ES-I3 (cell line): Measurements from ENCODE around the gene HGFAC.

ENCODE experiments used
- H3K36me3 ChIP-seq: 2 replicates; pipeline ENCODE4 v1.6.1; 2013; ENCODE audit warnings: mild to moderate bottlenecking, low read length, control low read depth, moderate library complexity; ENCODE audit not compliant: insufficient read depth
- H3K4me1 ChIP-seq: 2 replicates; pipeline ENCODE4 v1.6.1; 2013; ENCODE audit warnings: mild to moderate bottlenecking, control low read depth, low read length; ENCODE audit not compliant: insufficient read depth
- H3K9ac ChIP-seq: 2 replicates; pipeline ENCODE4 v1.6.1; 2013; ENCODE audit warnings: low read depth, mild to moderate bottlenecking, low read length, moderate library complexity
- H3K9me3 ChIP-seq: 2 replicates; pipeline ENCODE4 v1.6.1; 2013; ENCODE audit warnings: mild to moderate bottlenecking, low read length, moderate library complexity; ENCODE audit not compliant: control insufficient read depth, insufficient read depth

HGFAC gene

GRCh38 chr4:3416270-3416669 lies 25.5 kb upstream of the HGFAC start:
- Histone ChIP-seq H3K36me3 (peaks cover 3% of the 10 kb centered on the region; the same call in 1 of the 2 replicates), H3K4me1 (no peaks in the 10 kb centered on the region; the same call in 1 of the 2 replicates), H3K9me3 (no peaks in the 10 kb centered on the region)

DNA sequence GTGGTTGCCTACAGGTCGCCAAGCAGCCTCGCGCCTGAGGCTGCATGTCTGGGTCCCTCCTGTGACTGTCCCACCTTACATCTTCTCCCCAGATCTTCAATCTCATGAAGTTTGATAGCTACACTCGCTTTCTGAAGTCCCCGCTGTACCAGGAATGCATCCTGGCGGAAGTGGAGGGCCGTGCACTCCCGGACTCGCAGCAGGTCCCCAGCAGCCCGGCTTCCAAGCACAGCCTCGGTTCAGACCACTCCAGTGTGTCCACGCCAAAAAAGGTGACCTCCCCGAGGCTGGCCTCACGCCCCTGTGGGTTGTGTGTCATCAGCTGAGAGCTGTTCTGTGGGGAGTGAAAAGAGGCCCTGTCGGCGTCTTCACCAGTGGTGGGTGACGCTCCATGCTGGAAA lies 24.9 kb upstream of the HGFAC start:
- Histone ChIP-seq H3K36me3 (peaks cover 3% of the 10 kb centered on the region; the same call in 1 of the 2 replicates), H3K9ac (no peak overlapping the region), H3K4me1 (no peaks in the 10 kb centered on the region; the same call in 1 of the 2 replicates), H3K9me3 (no peaks in the 10 kb centered on the region)

More at GRCh38 chr4:3416270-3416669, 25.5 kb upstream of the HGFAC start:
- no peak overlapping the region for H3K9ac ChIP-seq

- peaks cover 3% of the 10 kb centered on the region; the same call in 1 of the 2 replicates for H3K36me3 ChIP-seq
- no peaks in the 10 kb centered on the region for H3K9me3 ChIP-seq
- H3K4me1 ChIP-seq, result no peaks in the 10 kb centered on the region; the same call in 1 of the 2 replicates
- no peak overlapping the region for H3K9ac ChIP-seq
Measured at GRCh38 chr4:3417448-3417847, 24.3 kb upstream of the HGFAC start.

DNA sequence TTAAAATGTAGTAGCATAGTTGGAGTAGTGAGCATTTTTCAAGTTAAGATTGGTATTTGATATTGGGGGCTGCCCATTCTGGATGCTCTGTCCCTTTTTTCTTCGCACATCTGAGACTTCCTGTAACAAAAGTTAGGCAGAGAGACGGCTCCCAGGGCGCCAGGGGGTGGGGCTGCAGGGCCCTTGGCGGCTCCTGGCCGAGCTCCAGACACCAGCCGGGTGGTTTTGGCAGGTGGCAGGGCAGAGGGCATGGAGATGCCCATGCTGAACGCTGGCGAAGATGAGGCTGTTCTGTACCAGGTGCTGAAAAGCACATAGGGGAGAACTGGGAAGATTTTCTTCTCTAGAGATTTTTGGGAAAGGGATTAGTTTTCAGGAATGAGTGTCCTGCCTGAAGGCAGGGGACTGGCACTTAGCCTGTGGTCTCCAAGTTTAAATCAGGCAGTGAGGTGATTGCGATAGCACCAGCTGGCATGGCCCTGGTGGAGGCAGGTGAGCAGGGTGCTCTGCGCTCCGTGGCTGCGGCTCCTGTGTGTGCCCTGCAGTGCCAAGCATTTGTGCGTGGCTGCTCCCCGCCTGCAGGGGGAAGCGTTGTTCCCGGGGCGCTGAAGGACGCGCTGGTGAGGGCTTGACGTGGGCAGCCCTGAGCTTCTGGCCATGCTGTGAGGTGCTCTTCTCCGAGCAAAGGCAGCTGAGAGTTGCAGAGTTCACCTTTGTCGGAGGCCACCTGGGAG lies 23.6 kb upstream of the HGFAC start:
- Histone ChIP-seq H3K36me3 (peaks cover 3% of the 10 kb centered on the region; the same call in 1 of the 2 replicates), H3K4me1 (no peaks in the 10 kb centered on the region; the same call in 1 of the 2 replicates), H3K9ac (no peak overlapping the region), H3K9me3 (no peaks in the 10 kb centered on the region)

DNA sequence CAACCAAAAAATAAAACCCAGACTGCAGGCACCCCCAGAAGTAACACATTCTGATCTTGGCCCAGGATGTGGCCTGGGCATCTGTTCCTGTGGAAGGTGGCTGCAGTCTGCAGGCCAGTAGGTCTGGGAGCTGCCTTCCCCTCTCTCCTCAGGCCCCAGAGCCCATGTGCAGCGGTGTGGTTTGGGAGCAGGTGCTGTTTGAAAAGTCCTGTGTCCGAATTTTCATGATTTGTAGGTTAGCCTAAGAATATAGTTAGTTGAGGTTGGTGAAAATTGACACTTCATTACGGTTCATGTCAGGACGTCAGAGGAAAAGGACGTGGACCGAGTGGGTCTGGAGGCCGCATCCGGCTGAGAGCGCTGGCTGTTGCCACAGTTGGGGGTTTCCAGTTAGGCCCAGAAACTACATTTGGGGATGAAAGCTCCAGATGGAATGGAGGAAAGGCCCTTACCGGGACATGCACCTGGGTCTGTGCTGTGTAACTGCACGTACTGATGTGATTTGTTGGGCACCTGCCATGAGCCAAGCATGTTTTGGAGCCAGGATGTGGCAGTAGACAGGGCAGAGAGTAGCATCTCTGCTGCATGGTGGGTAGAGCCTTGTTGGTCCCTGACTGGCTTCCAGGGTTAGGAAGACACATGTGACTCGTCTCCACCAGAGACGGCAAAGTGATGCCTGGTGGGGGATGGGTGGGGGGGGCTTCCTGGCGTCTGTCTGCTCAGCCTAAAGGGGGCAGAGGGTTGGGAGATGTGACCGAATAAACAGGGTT lies 21.7 kb upstream of the HGFAC start:
- no peak overlapping the region for H3K9ac ChIP-seq
- no peaks in the 10 kb centered on the region for H3K9me3 ChIP-seq
- H3K4me1 ChIP-seq, result no peaks in the 10 kb centered on the region; the same call in 1 of the 2 replicates
- peaks cover 3% of the 10 kb centered on the region; the same call in 1 of the 2 replicates for H3K36me3 ChIP-seq

DNA sequence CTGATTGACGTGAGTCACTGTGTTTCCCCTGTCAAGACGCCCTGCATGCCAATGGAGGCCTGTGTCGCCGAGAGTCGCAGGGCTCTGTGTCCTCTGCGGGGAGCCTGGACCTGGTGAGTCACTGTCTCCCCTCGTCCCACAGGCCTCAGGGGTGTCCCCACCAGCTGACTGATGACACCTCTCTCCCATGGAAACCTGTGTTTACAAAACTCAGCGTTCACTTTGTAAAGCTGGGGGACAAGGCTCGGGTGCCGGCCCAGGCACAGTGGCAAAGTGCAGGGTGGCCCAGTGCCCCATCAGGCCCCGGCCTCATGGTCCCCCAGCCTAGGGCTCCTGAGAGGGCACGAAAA lies 21.2 kb upstream of the HGFAC start:
- H3K9ac ChIP-seq, result no peak overlapping the region
- H3K9me3 ChIP-seq, result no peaks in the 10 kb centered on the region
- H3K4me1 ChIP-seq, result no peaks in the 10 kb centered on the region; the same call in 1 of the 2 replicates
- peaks cover 3% of the 10 kb centered on the region; the same call in 1 of the 2 replicates for H3K36me3 ChIP-seq

DNA sequence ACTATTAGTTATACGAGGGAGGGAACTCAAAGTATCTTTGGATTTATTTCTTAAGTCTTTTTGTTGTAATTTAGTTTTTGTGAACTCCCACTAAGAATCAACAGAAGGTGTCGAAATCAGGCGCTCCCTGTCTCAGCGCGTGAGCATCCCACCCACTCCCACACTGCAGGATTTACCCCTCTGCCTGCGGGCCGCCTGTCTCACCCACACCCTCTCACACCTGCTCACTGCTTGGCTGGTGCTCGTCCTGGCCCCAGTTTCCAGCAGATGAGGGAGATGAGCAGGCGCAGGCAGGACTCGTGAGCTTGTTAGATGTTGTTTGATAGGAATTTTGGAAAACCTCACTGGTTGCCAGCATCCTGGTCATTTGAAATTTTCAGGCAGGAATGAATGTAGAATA lies 20.8 kb upstream of the HGFAC start:
- Histone ChIP-seq H3K4me1 (no peaks in the 10 kb centered on the region; the same call in 1 of the 2 replicates), H3K9ac (no peak overlapping the region), H3K36me3 (peaks cover 3% of the 10 kb centered on the region; the same call in 1 of the 2 replicates), H3K9me3 (no peaks in the 10 kb centered on the region)

- Histone ChIP-seq H3K9ac (no peak overlapping the region), H3K9me3 (no peaks in the 10 kb centered on the region), H3K4me1 (no peaks in the 10 kb centered on the region; the same call in 1 of the 2 replicates), H3K36me3 (peaks cover 3% of the 10 kb centered on the region; the same call in 1 of the 2 replicates)
Measured at GRCh38 chr4:3421470-3421869, 20.3 kb upstream of the HGFAC start.

DNA sequence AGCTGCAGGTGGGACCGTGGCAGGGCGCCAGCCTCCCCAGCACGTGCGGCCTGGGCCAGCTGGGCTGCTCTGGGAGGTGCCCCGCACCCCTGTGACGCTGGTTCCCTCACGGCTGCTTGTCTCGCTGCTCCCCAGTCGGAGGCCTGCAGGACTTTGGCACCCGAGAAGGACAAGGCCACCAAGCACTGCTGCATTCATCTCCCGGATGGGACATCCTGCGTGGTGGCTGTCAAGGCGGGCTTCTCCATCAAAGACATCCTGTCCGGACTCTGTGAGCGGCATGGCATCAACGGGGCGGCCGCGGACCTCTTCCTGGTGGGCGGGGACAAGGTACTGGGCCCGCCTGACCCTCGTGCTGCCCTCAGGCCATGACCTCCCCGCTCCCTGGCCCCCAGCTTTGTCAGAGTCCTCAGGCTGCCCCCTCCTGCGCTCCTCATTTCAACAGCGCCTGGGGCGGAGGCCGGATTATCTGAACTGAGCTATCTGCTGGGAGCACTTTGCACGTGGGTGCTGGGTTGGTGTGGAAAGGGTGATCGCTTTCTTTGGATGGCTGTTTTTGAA lies 19.4 kb upstream of the HGFAC start:
- Histone ChIP-seq H3K9ac (no peak overlapping the region), H3K9me3 (no peaks in the 10 kb centered on the region), H3K4me1 (no peaks in the 10 kb centered on the region; the same call in 1 of the 2 replicates), H3K36me3 (peaks cover 3% of the 10 kb centered on the region; the same call in 1 of the 2 replicates)

GRCh38 chr4:3422808-3423297 lies 18.9 kb upstream of the HGFAC start:
- H3K36me3 ChIP-seq, result peaks cover under 1% of the 10 kb centered on the region; the same call in 1 of the 2 replicates
- no peaks in the 10 kb centered on the region; the same call in 1 of the 2 replicates for H3K4me1 ChIP-seq
- H3K9ac ChIP-seq, result no peak overlapping the region
- no peaks in the 10 kb centered on the region for H3K9me3 ChIP-seq

DNA sequence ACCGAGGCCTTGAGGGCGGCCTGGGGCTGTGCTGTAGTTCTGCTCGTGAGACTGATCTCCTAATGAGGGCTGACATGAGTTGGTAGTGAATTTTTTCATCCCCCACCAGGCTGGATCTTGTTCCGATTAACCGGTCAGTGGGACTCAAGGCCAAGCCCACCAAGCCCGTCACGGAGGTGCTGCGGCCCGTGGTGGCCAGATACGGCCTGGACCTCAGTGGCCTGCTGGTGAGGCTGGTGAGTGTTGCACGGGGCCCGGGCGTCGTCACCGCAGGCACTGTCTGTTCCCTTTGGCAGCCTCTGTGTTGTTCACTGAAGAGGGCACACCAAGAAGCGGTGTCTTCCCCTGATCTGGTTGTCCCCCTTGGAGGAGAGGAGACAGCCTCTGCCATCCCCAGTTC lies 18.4 kb upstream of the HGFAC start:
- Histone ChIP-seq H3K9me3 (no peaks in the 10 kb centered on the region), H3K36me3 (no peaks in the 10 kb centered on the region), H3K4me1 (no peaks in the 10 kb centered on the region; the same call in 1 of the 2 replicates), H3K9ac (no peak overlapping the region)

- no peak overlapping the region for H3K9ac ChIP-seq
- no peaks in the 10 kb centered on the region; the same call in 1 of the 2 replicates for H3K4me1 ChIP-seq
- no peaks in the 10 kb centered on the region for H3K36me3 ChIP-seq
- H3K9me3 ChIP-seq, result no peaks in the 10 kb centered on the region
Measured at GRCh38 chr4:3423952-3424351, 17.8 kb upstream of the HGFAC start.

GRCh38 chr4:3424522-3425095 lies 17.2 kb upstream of the HGFAC start:
- H3K9me3 ChIP-seq, result no peaks in the 10 kb centered on the region
- H3K9ac ChIP-seq, result no peak overlapping the region
- H3K4me1 ChIP-seq, result no peaks in the 10 kb centered on the region; the same call in 1 of the 2 replicates
- no peaks in the 10 kb centered on the region for H3K36me3 ChIP-seq
